HepG2 (cell line): Measurements from ENCODE around the gene TSPAN31. TPM values are rescaled to one million over a fixed set of nuclear protein-coding genes. Genes with fewer than 3 reads are reported as not detected.

Source experiments
- ARID3A ChIP-seq: IDR thresholded peaks from 2 replicates; pipeline ENCODE4 v1.6.1; 2012; ENCODE audit warnings: low read depth, low read length, improper control_type of control experiment
- BHLHE40 ChIP-seq: IDR thresholded peaks from 2 replicates; pipeline ENCODE4 v1.6.1; 2011; ENCODE audit warnings: low read length, improper control_type of control experiment
- ELF4 ChIP-seq: sonication (generic); formaldehyde crosslinking; IDR thresholded peaks from 2 replicates; pipeline ENCODE4 v1.5.0; 2020; ENCODE audit warnings: missing genetic modification reagents, mild to moderate bottlenecking, moderate library complexity, borderline replicate concordance
- HDAC1 ChIP-seq: sonication (generic); formaldehyde crosslinking; IDR thresholded peaks from 2 replicates; pipeline ENCODE4 v1.5.1; 2020; ENCODE audit warnings: mild to moderate bottlenecking, missing genetic modification reagents
- HDAC2 ChIP-seq: sonication (generic); formaldehyde crosslinking; IDR thresholded peaks from 2 replicates; pipeline ENCODE4 v1.4.0; 2020; ENCODE audit warnings: missing genetic modification reagents
- HNF4A ChIP-seq: sonication (generic); formaldehyde crosslinking; IDR thresholded peaks from 2 replicates; pipeline ENCODE4 v1.4.0; 2020; ENCODE audit warnings: missing genetic modification reagents
- JUNB ChIP-seq: sonication (generic); formaldehyde crosslinking; IDR thresholded peaks from 2 replicates; pipeline ENCODE4 v1.8.0; 2022; ENCODE audit warnings: missing genetic modification reagents, mild to moderate bottlenecking, borderline replicate concordance
- KLF15 ChIP-seq: sonication (generic); formaldehyde crosslinking; IDR thresholded peaks from 2 replicates; pipeline ENCODE4 v1.8.1; 2023; ENCODE audit warnings: borderline replicate concordance, mild to moderate bottlenecking, inconsistent platforms, missing genetic modification reagents, mixed read lengths
- NR2F6 ChIP-seq, 2 experiments: IDR thresholded peaks; 2 replicates each; pipeline ENCODE4 v1.6.1; 2016; ENCODE audit warnings: antibody characterized with exemption in 1 of 2, mild to moderate bottlenecking in 1 of 2
- NR3C1 ChIP-seq: sonication (generic); formaldehyde crosslinking; IDR thresholded peaks from 2 replicates; pipeline ENCODE4 v1.4.0; 2020; ENCODE audit warnings: missing genetic modification reagents
- RARA ChIP-seq: IDR thresholded peaks from 2 replicates; pipeline ENCODE4 v1.6.1; 2016; ENCODE audit warnings: missing genetic modification reagents, missing compliant biosample characterization
- RFX3 ChIP-seq: IDR thresholded peaks from 2 replicates; pipeline ENCODE4 v1.6.1; 2016; ENCODE audit warnings: missing biosample characterization, missing genetic modification reagents
- YEATS4 ChIP-seq: sonication (generic); formaldehyde crosslinking; IDR thresholded peaks from 2 replicates; pipeline ENCODE4 v1.4.0; 2020; ENCODE audit warnings: missing genetic modification reagents, borderline replicate concordance
- ZFP36L2 ChIP-seq: sonication (generic); formaldehyde crosslinking; IDR thresholded peaks from 2 replicates; pipeline ENCODE4 v1.4.0; 2020; ENCODE audit warnings: missing genetic modification reagents
- ZMAT3 ChIP-seq: sonication (generic); formaldehyde crosslinking; conservative IDR thresholded peaks from 2 replicates; pipeline ENCODE4 v1.7.0; 2021; ENCODE audit warnings: missing genetic modification reagents
- ZNF235 ChIP-seq: sonication (generic); formaldehyde crosslinking; IDR thresholded peaks from 2 replicates; pipeline ENCODE4 v1.8.1; 2023; ENCODE audit warnings: mild to moderate bottlenecking, missing genetic modification reagents, borderline replicate concordance
- ZNF256 ChIP-seq: sonication (generic); formaldehyde crosslinking; conservative IDR thresholded peaks from 2 replicates; pipeline ENCODE4 v1.4.0; 2020; ENCODE audit warnings: missing genetic modification reagents
- ZNF383 ChIP-seq: sonication (generic); formaldehyde crosslinking; IDR thresholded peaks from 2 replicates; pipeline ENCODE4 v1.4.0; 2020; ENCODE audit warnings: missing genetic modification reagents, mild to moderate bottlenecking, borderline replicate concordance
- ZNF441 ChIP-seq: sonication (generic); formaldehyde crosslinking; IDR thresholded peaks from 2 replicates; pipeline ENCODE4 v1.7.0; 2021; ENCODE audit warnings: missing genetic modification reagents, borderline replicate concordance
- ZNF589 ChIP-seq: sonication (generic); formaldehyde crosslinking; conservative IDR thresholded peaks from 2 replicates; pipeline ENCODE4 v1.8.0; 2022; ENCODE audit warnings: mild to moderate bottlenecking, moderate library complexity, missing genetic modification reagents
- ZNF639 ChIP-seq: conservative IDR thresholded peaks from 2 replicates; pipeline ENCODE4 v1.6.1; 2018; ENCODE audit warnings: missing genetic modification reagents
- ZNF782 ChIP-seq: sonication (generic); formaldehyde crosslinking; IDR thresholded peaks from 2 replicates; pipeline ENCODE4 v1.4.0; 2020; ENCODE audit warnings: missing genetic modification reagents, mild to moderate bottlenecking, borderline replicate concordance
- polyA plus RNA-seq, 8 experiments: library from polyadenylated mRNA; depleted of rRNA in 3 of 8; stranded (reverse) in 7 of 8; unstranded in 1 of 8; fragments of >200 nt; fragmentation: Illumina TruSeq in 4 of 8; extraction: Trizol in 4 of 8; gene quantifications; 2 replicates each; pipeline versions ENCODE4 v1.2.1 to v1.2.3, GENCODE V29; 2011 to 2016; ENCODE audit warnings: low read depth in 4 of 8, missing spikeins in 1 of 8, mixed read lengths in 1 of 8; ENCODE audit not compliant: insufficient read depth in 1 of 8
- total RNA-seq, 5 experiments: library from RNA; depleted of rRNA; stranded (reverse); fragments of >200 nt; fragmentation: Illumina TruSeq; extraction: Trizol; gene quantifications; 2 replicates each; pipeline ENCODE4 v1.2.3, GENCODE V29; 2016; ENCODE audit warnings: low read depth in 1 of 5
- TF ChIP-seq, protein P1 (sequence below): sonication (generic); formaldehyde crosslinking; IDR thresholded peaks from 2 replicates; pipeline ENCODE4 v1.4.0; 2020; ENCODE audit warnings: mild to moderate bottlenecking, missing genetic modification reagents
- TF ChIP-seq, protein P2 (sequence below): sonication (generic); formaldehyde crosslinking; IDR thresholded peaks from 2 replicates; pipeline ENCODE4 v1.5.0; 2020; ENCODE audit warnings: missing genetic modification reagents
- TF ChIP-seq, protein P3 (sequence below): sonication (generic); formaldehyde crosslinking; IDR thresholded peaks from 2 replicates; pipeline ENCODE4 v1.8.1; 2023; ENCODE audit warnings: mild to moderate bottlenecking, missing genetic modification reagents, borderline replicate concordance

Gene TSPAN31
- total and polyA plus RNA-seq, 2 of the 13 experiments (the other 11 are each of a cell fraction or from before 2014, with no cell fraction given) = 10.4 to 24.6 TPM

- TF ChIP-seq RARA (CRISPR knock-in tag) (peak; percentile 32), BHLHE40 (peak; percentile 49; the same call in 1 of the 2 replicates), ZNF256 (CRISPR knock-in tag) (0 out of 2 replicates have a peak, but pooled peaks have one; percentile 71), HDAC2 (CRISPR knock-in tag) (peak; percentile 97), NR2F6 (IDR thresholded peaks at IDR 0.05) (no peak), NR2F6 (CRISPR knock-in tag; IDR thresholded peaks at IDR 0.05) (peak; percentile 70), ARID3A (0 out of 2 replicates have a peak, but pooled peaks have one; percentile 36), RFX3 (0 out of 2 replicates have a peak, but pooled peaks have one; percentile 36), ZMAT3 (peak; percentile 51; the same call in 1 of the 2 replicates), ELF4 (CRISPR knock-in tag) (peak; percentile 39; the same call in 1 of the 2 replicates), ZNF441 (CRISPR knock-in tag) (no peak), KLF15 (CRISPR knock-in tag) (no peak), ZNF782 (CRISPR knock-in tag) (peak; percentile 59; the same call in 1 of the 2 replicates), ZNF383 (no peak), YEATS4 (CRISPR knock-in tag) (peak; percentile 93), JUNB (CRISPR knock-in tag) (no peak), HDAC1 (peak; percentile 97), ZNF235 (CRISPR knock-in tag) (peak; percentile 66; the same call in 1 of the 2 replicates), HNF4A (peak; percentile 14; the same call in 1 of the 2 replicates), ZNF589 (CRISPR knock-in tag) (no peak), ZNF639 (peak; percentile 76; the same call in 1 of the 2 replicates), NR3C1 (no peak), ZFP36L2 (no peak)
- TF ChIP-seq, protein P1, sequence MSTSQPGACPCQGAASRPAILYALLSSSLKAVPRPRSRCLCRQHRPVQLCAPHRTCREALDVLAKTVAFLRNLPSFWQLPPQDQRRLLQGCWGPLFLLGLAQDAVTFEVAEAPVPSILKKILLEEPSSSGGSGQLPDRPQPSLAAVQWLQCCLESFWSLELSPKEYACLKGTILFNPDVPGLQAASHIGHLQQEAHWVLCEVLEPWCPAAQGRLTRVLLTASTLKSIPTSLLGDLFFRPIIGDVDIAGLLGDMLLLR (CRISPR knock-in tag) = peak; percentile 91; the same call in 1 of the 2 replicates
- TF ChIP-seq, protein P2, sequence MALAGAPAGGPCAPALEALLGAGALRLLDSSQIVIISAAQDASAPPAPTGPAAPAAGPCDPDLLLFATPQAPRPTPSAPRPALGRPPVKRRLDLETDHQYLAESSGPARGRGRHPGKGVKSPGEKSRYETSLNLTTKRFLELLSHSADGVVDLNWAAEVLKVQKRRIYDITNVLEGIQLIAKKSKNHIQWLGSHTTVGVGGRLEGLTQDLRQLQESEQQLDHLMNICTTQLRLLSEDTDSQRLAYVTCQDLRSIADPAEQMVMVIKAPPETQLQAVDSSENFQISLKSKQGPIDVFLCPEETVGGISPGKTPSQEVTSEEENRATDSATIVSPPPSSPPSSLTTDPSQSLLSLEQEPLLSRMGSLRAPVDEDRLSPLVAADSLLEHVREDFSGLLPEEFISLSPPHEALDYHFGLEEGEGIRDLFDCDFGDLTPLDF (CRISPR knock-in tag) = peak; percentile 85
- TF ChIP-seq, protein P3, sequence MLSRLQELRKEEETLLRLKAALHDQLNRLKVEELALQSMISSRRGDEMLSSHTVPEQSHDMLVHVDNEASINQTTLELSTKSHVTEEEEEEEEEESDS = no peak
Measured at GRCh38 chr12:57782608-57783465, 38.0 kb downstream of the TSPAN31 start, which contains the start of gene TSFM (continued).
